Ishikawa (cell line): Measurements from ENCODE around the gene DCC.

ENCODE experiments used
- CEBPB ChIP-seq: IDR thresholded peaks from 2 replicates; pipeline ENCODE4 v1.6.1; 2012
- MAX ChIP-seq: IDR thresholded peaks from 2 replicates; pipeline ENCODE4 v1.6.1; 2012
- NFIC ChIP-seq: IDR thresholded peaks from 2 replicates; pipeline ENCODE4 v1.6.1; 2012
- RAD21 ChIP-seq: IDR thresholded peaks from 2 replicates; pipeline ENCODE4 v1.6.1; 2012; ENCODE audit warnings: low read depth
- REST ChIP-seq: IDR thresholded peaks from 2 replicates; pipeline ENCODE4 v1.6.1; 2012; ENCODE audit warnings: low read depth, mild to moderate bottlenecking
- TAF1 ChIP-seq: IDR thresholded peaks from 2 replicates; pipeline ENCODE4 v1.6.1; 2012; ENCODE audit warnings: low read depth, mild to moderate bottlenecking
- ZBTB7A ChIP-seq: IDR thresholded peaks from 2 replicates; pipeline ENCODE4 v1.6.1; 2012; ENCODE audit warnings: low read depth

- TF ChIP-seq CEBPB, result no peak
- no peak for TF ChIP-seq RAD21
- TF ChIP-seq TAF1, result no peak
- TF ChIP-seq NFIC, result no peak
- no peak for TF ChIP-seq MAX
- TF ChIP-seq ZBTB7A, result no peak
- no peak for TF ChIP-seq REST
These were observed 885.7 kb downstream of the DCC start for GRCh38 chr18:53225567-53226325.
